Esophagus squamous epithelium (tissue), 5 donors: ENCODE measurements around the gene PARD3B. TPM values are rescaled to one million over a fixed set of nuclear protein-coding genes. Genes with fewer than 3 reads are reported as not detected.

Experiments
- DNase-seq: peaks from one replicate; lab custom pipeline; 2025; lab: John Stamatoyannopoulos, UW
- H3K27ac ChIP-seq, 4 donors: fragments of 200-600 bp; sonication (generic); one replicate each; pipeline ENCODE4 v1.5.1; 2016 to 2019; ENCODE audit warnings: mild to moderate bottlenecking in 1 of 4
- H3K27me3 ChIP-seq, 4 donors: fragments of 200-600 bp; sonication (generic); 1 replicate in 3 of 4; 2 replicates in 1 of 4; pipeline versions ENCODE4 v1.5.1 to v1.6.0; 2017 to 2021; ENCODE audit warnings: antibody characterized with exemption in 1 of 4
- H3K36me3 ChIP-seq, 3 donors: fragments of 200-600 bp; sonication (generic); one replicate each; pipeline ENCODE4 v1.5.1; 2016 to 2019
- H3K4me1 ChIP-seq, 3 donors: fragments of 200-600 bp; sonication (generic); one replicate each; pipeline ENCODE4 v1.5.1; 2017 to 2019
- H3K4me3 ChIP-seq, 4 donors: fragments of 200-600 bp; sonication (generic); 1 replicate in 3 of 4; 2 replicates in 1 of 4; pipeline ENCODE4 v1.5.1; 2016 to 2019; ENCODE audit warnings: mild to moderate bottlenecking in 2 of 4, moderate library complexity in 1 of 4
- H3K9me3 ChIP-seq, 3 donors: fragments of 200-600 bp; sonication (generic); one replicate each; pipeline ENCODE4 v1.5.1; 2016 to 2019
- CTCF ChIP-seq, 6 experiments: fragments of 450-650 bp in 4 of 6; fragments of 200-600 bp in 2 of 6; sonication (generic) in 2 of 6; IDR thresholded peaks; one replicate each; pipeline ENCODE4 v1.5.1; 2016 to 2019; ENCODE audit warnings: antibody characterized with exemption in 6 of 6, mild to moderate bottlenecking in 4 of 6, moderate library complexity in 4 of 6
- POLR2A ChIP-seq, 4 donors: fragments of 450-650 bp; IDR thresholded peaks; one replicate each; pipeline ENCODE4 v1.6.1; 2017; ENCODE audit warnings: antibody characterized with exemption in 4 of 4, mild to moderate bottlenecking in 4 of 4, moderate library complexity in 3 of 4
- WGBS, 2 donors: methylation state at CpG; one replicate each; pipeline ENCODE4 v1.1.5; 2018; 5-methylcytosine and 5-hydroxymethylcytosine counted together
- intact Hi-C: fragments of 100-400 bp; cut with DNase I; formaldehyde crosslinking; loops from one replicate; pipeline ENCODE4 v1.15.0; 2022
- total RNA-seq, 4 donors: library from RNA; depleted of rRNA; stranded (reverse); fragments of >200 nt; gene quantifications; one replicate each; pipeline ENCODE4 v1.1.0, GENCODE V29; 2016
- donor health status: DM: yes; HTN: yes; CAD: no.

PARD3B gene
- total RNA-seq, 4 donors from 2014 or later, result 2.4 to 15.8 (median 4.3) TPM

GRCh38 chr2:205366336-205367060, 821.2 kb downstream of the PARD3B start:
- Histone ChIP-seq H3K4me1 (peaks cover 0 to 9% (median 1%) of the 10 kb centered on the region in 3 donors), H3K27me3 (no peaks in the 10 kb centered on the region), H3K36me3 (no peaks in the 10 kb centered on the region), H3K4me3 (no peak overlapping the region), H3K9me3 (no peaks in the 10 kb centered on the region), H3K27ac (no peak overlapping the region)
- intact Hi-C loops, result no loop called here
- DNase-seq, result no peak
- 80 to 87% methylated on average over 5 of the region's 6 CpGs for WGBS, 2 donors
- TF ChIP-seq CTCF (IDR thresholded peaks at IDR 0.05) (no peak), POLR2A (IDR thresholded peaks at IDR 0.05) (no peak)

GRCh38 chr2:205367331-205367935, 822.2 kb downstream of the PARD3B start:
- Histone ChIP-seq H3K27me3 (no peaks in the 10 kb centered on the region), H3K4me1 (peaks cover 0 to 5% (median 0%) of the 10 kb centered on the region in 3 donors), H3K36me3 (no peaks in the 10 kb centered on the region), H3K4me3 (no peak overlapping the region), H3K9me3 (no peaks in the 10 kb centered on the region), H3K27ac (no peak overlapping the region)
- DNase-seq, result no peak
- 72 to 79% methylated on average over 2 of the region's 2 CpGs for WGBS, 2 donors
- no peak for TF ChIP-seq POLR2A (IDR thresholded peaks at IDR 0.05)
- intact Hi-C loops, result no loop called here

- no peaks in the 10 kb centered on the region for H3K9me3 ChIP-seq
- no peak for TF ChIP-seq POLR2A (IDR thresholded peaks at IDR 0.05)
- TF ChIP-seq CTCF (IDR thresholded peaks at IDR 0.05), result no peak
- DNase-seq, result no peak
- no peak overlapping the region for H3K27ac ChIP-seq
- intact Hi-C loops, result no loop called here
- WGBS, 2 donors, result 12 to 38% methylated on average over 1 of the region's 1 CpG
- no peaks in the 10 kb centered on the region for H3K27me3 ChIP-seq
- no peaks in the 10 kb centered on the region for H3K4me1 ChIP-seq
- H3K36me3 ChIP-seq, result no peaks in the 10 kb centered on the region
- H3K4me3 ChIP-seq, result no peak overlapping the region
These were observed 824.5 kb downstream of the PARD3B start for GRCh38 chr2:205369813-205370212.

GRCh38 chr2:205370726-205371125, 825.5 kb downstream of the PARD3B start:
- TF ChIP-seq CTCF (IDR thresholded peaks at IDR 0.05) (no peak), POLR2A (IDR thresholded peaks at IDR 0.05) (no peak)
- H3K9me3 ChIP-seq, result no peaks in the 10 kb centered on the region
- WGBS, 2 donors, result 91 to 94% methylated on average over 2 of the region's 2 CpGs

GRCh38 chr2:205372141-205372540, 826.9 kb downstream of the PARD3B start:
- intact Hi-C loops, result no loop called here
- Histone ChIP-seq H3K4me3 (no peak overlapping the region), H3K27ac (no peak overlapping the region), H3K9me3 (no peaks in the 10 kb centered on the region), H3K36me3 (no peaks in the 10 kb centered on the region), H3K27me3 (no peaks in the 10 kb centered on the region), H3K4me1 (no peaks in the 10 kb centered on the region)
- no peak for TF ChIP-seq CTCF (IDR thresholded peaks at IDR 0.05)
- no peak for TF ChIP-seq POLR2A (IDR thresholded peaks at IDR 0.05)
- DNase-seq, result no peak

More at GRCh38 chr2:205370726-205371125, 825.5 kb downstream of the PARD3B start:
- H3K36me3 ChIP-seq, result no peaks in the 10 kb centered on the region
- no peaks in the 10 kb centered on the region for H3K27me3 ChIP-seq
- H3K27ac ChIP-seq, result no peak overlapping the region
- no peaks in the 10 kb centered on the region for H3K4me1 ChIP-seq
- intact Hi-C loops, result no loop called here
- H3K4me3 ChIP-seq, result no peak overlapping the region
- no peak for DNase-seq
